ENCODE results near the gene NSUN3. TPM values are rescaled to one million over a fixed set of nuclear protein-coding genes. Genes with fewer than 3 reads are reported as not detected.

Gene NSUN3
- polyA plus RNA-seq, 1 of the 3 experiments (the other 2 are of a cell fraction): 2.9 TPM

DNA sequence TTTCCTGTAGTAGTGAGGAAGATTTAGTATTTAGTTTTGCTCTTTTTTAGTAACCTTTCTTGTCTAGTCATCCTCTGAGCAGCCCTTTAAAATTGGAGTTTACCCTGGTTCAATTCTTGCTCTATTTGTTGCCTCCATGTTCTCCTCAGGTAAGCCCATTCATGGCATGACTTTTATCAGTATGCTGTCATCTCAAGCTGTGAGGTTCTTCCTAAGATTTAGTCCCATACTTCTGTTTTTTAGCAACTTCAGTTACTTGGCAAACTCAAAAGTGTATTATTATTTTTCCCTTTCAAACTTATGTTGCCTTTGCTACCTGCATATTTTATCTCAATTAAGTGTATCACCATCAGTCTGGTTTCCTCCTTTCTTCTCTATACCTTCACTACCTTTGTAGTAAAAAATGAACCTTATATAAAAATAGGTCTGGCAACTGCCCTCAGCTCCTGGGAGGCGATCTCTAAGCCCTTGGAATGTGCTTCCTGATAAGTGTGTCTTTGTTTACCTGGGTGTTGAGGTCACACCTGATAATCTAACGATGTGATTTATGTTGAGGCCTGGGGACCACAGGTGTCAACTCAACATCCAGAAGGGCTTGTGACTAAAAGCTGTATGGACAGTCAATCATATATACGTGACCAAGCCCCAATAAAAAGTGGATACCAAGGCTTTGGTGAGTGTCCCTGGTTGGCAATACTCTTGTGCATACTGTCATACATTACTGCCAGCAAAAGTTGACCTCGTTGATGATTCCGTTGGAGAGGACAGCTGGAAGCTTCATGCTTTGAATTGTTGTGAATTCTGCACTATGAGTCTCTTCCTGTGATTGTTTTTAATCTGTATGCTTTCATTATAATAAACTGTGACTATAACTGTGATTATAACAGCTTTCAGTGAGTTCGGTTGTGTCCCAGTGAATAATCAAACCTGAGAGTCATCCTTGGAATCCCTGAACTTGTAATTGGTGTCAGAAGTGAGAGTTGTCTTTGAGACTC, 3.9 kb downstream of the NSUN3 start:
- CTCF ChIA-PET: interaction anchor here (0.9 to 1.6 kb wide), 3 partner anchors 12 to 62 kb away, joined by 3 read pairs; no protein-coding TSS in a partner anchor
- DNase-seq: no peak

More for the DNA sequence above, 3.9 kb downstream of the NSUN3 start:
- Histone ChIP-seq H3K9me2 (no peaks in the 10 kb centered on the region), H3K9ac (no peak overlapping the region), H3K27me3 (ENCODE audit: insufficient read depth) (no peaks in the 10 kb centered on the region), H3K27ac (ENCODE audit: low read depth in 2 of 2, low read length in 1 of 2) (no peak overlapping the region), H4K20me1 (ENCODE audit: insufficient read depth) (no peaks in the 10 kb centered on the region), H3F3A (replicated peaks; ENCODE audit: insufficient read depth) (peaks cover 14% of the 10 kb centered on the region), H3K4me3 (ENCODE audit: low read depth in 2 of 2, low read length in 1 of 2) (no peak overlapping the region), H3K9me3 (no peaks in the 10 kb centered on the region), H3K36me3 (replicated peaks in 1 of 2; ENCODE audit: control insufficient read depth in 1 of 2, insufficient read depth in 2 of 2, low read length in 1 of 2) (peaks cover 14 to 18% of the 10 kb centered on the region in 2 experiments), H3K4me2 (no peak overlapping the region), H3K4me1 (ENCODE audit: control insufficient read depth in 1 of 2, insufficient read depth in 2 of 2, low read depth in 1 of 2, low read length in 1 of 2) (no peaks in the 10 kb centered on the region; a peak in 2 of 4 replicates), H2AFZ (ENCODE audit: low read depth) (no peak overlapping the region), H3K79me2 (ENCODE audit: insufficient read depth) (peaks cover 29% of the 10 kb centered on the region; the same call in 1 of the 2 replicates)
- TF ChIP-seq EP300 (IDR thresholded peaks at IDR 0.05; ENCODE audit: borderline replicate concordance in 1 of 2, low read depth in 1 of 2, low read length in 1 of 2): no peak
- no peak for TF ChIP-seq RFX5 (IDR thresholded peaks at IDR 0.05; ENCODE audit: low read length)
- TF ChIP-seq FOXM1 (IDR thresholded peaks at IDR 0.05; ENCODE audit: low read depth): no peak
- TF ChIP-seq, protein P1, sequence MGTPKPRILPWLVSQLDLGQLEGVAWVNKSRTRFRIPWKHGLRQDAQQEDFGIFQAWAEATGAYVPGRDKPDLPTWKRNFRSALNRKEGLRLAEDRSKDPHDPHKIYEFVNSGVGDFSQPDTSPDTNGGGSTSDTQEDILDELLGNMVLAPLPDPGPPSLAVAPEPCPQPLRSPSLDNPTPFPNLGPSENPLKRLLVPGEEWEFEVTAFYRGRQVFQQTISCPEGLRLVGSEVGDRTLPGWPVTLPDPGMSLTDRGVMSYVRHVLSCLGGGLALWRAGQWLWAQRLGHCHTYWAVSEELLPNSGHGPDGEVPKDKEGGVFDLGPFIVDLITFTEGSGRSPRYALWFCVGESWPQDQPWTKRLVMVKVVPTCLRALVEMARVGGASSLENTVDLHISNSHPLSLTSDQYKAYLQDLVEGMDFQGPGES (IDR thresholded peaks at IDR 0.05; ENCODE audit: low read depth, low read length): no peak
- TF ChIP-seq, protein P2, sequence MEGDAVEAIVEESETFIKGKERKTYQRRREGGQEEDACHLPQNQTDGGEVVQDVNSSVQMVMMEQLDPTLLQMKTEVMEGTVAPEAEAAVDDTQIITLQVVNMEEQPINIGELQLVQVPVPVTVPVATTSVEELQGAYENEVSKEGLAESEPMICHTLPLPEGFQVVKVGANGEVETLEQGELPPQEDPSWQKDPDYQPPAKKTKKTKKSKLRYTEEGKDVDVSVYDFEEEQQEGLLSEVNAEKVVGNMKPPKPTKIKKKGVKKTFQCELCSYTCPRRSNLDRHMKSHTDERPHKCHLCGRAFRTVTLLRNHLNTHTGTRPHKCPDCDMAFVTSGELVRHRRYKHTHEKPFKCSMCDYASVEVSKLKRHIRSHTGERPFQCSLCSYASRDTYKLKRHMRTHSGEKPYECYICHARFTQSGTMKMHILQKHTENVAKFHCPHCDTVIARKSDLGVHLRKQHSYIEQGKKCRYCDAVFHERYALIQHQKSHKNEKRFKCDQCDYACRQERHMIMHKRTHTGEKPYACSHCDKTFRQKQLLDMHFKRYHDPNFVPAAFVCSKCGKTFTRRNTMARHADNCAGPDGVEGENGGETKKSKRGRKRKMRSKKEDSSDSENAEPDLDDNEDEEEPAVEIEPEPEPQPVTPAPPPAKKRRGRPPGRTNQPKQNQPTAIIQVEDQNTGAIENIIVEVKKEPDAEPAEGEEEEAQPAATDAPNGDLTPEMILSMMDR (IDR thresholded peaks at IDR 0.05): no peak
- no peak for TF ChIP-seq POLR2AphosphoS5 (IDR thresholded peaks at IDR 0.05; ENCODE audit: low read depth, low read length)
- TF ChIP-seq RAD21 (IDR thresholded peaks at IDR 0.05; ENCODE audit: low read length): no peak
- TF ChIP-seq MAX (IDR thresholded peaks at IDR 0.05; ENCODE audit: low read depth): no peak
- TF ChIP-seq FOSL2 (IDR thresholded peaks at IDR 0.05; ENCODE audit: borderline replicate concordance, low read depth): no peak
- no peak for TF ChIP-seq YY1 (IDR thresholded peaks at IDR 0.05; ENCODE audit: low read depth)
- no peak for TF ChIP-seq CHD2 (IDR thresholded peaks at IDR 0.05; ENCODE audit: low read length, partially characterized antibody)
- TF ChIP-seq NRF1 (IDR thresholded peaks at IDR 0.05; ENCODE audit: low read depth, low read length): no peak
- no peak for TF ChIP-seq RCOR1 (IDR thresholded peaks at IDR 0.05; ENCODE audit: low read length)
- TF ChIP-seq EZH2phosphoT487 (IDR thresholded peaks at IDR 0.05; ENCODE audit: borderline replicate concordance, low read depth): no peak
- POLR2A ChIA-PET: interaction anchor here (1.3 kb wide), 1 partner anchor 93 kb away, joined by 3 read pairs; no protein-coding TSS in a partner anchor
- 96% methylated on average over 5 of the region's 6 CpGs for WGBS (ENCODE audit: low lambda C conversion rate)
